Type B pancreatic cell (in vitro differentiated cells): Measurements from ENCODE around the gene DSG2. TPM values are rescaled to one million over a fixed set of nuclear protein-coding genes. Genes with fewer than 3 reads are reported as not detected.
A peak's percentile ranks its signal among the peaks of the same experiment; 100 is the strongest.

Source experiments
- DNase-seq: peaks from one replicate; pipeline ENCODE4 v3.0.0; 2021; ENCODE audit warnings: mixed read lengths; ENCODE audit not compliant: unreplicated experiment; ENCODE audit errors: extremely low spot score
- H3K27ac Mint-ChIP-seq: 2 replicates; pipeline ENCODE4 v1.8.0; 2021; ENCODE audit warnings: mild to moderate bottlenecking, mixed read lengths
- H3K27me3 Mint-ChIP-seq: 2 replicates; pipeline ENCODE4 v1.8.0; 2021; ENCODE audit warnings: mixed read lengths
- H3K36me3 Mint-ChIP-seq: 2 replicates; pipeline ENCODE4 v1.8.0; 2021; ENCODE audit warnings: mixed read lengths
- H3K4me1 Mint-ChIP-seq: one replicate; pipeline ENCODE4 v1.8.0; 2021; ENCODE audit warnings: mixed read lengths; ENCODE audit not compliant: unreplicated experiment
- H3K4me3 Mint-ChIP-seq: 2 replicates; pipeline ENCODE4 v1.8.0; 2021; ENCODE audit warnings: mild to moderate bottlenecking, mixed read lengths
- H3K9me3 Mint-ChIP-seq: 2 replicates; pipeline ENCODE4 v1.8.0; 2021; ENCODE audit warnings: mixed read lengths
- CTCF ChIP-seq: fragments of 200-600 bp; sonication (generic); conservative IDR thresholded peaks from 2 replicates; pipeline ENCODE4 v1.5.0; 2021; ENCODE audit warnings: antibody characterized with exemption, mild to moderate bottlenecking
- total RNA-seq: library from RNA; stranded (reverse); gene quantifications from 2 replicates; pipeline ENCODE4 v1.2.1, GENCODE V29; 2021; ENCODE audit warnings: low replicate concordance

Gene DSG2
- total RNA-seq, 1 donor from 2014 or later, result 117 TPM

GRCh38 chr18:31513189-31513935 is 15.4 kb downstream of the DSG2 start:
- no peak for TF ChIP-seq CTCF
- DNase-seq, result no peak
- Mint-ChIP-seq H3K36me3 (peaks cover 14% of the 10 kb centered on the region), H3K27ac (peak overlapping the region; percentile 98), H3K27me3 (no peaks in the 10 kb centered on the region), H3K4me3 (peak overlapping the region; percentile 65), H3K9me3 (no peaks in the 10 kb centered on the region), H3K4me1 (peaks cover 30% of the 10 kb centered on the region)

- H3K27me3 Mint-ChIP-seq, result no peaks in the 10 kb centered on the region
- DNase-seq, result no peak
- no peaks in the 10 kb centered on the region for H3K9me3 Mint-ChIP-seq
- no peak overlapping the region for H3K4me3 Mint-ChIP-seq
- H3K27ac Mint-ChIP-seq, result no peak overlapping the region
- H3K4me1 Mint-ChIP-seq, result peaks cover 17% of the 10 kb centered on the region
- peaks cover 17% of the 10 kb centered on the region for H3K36me3 Mint-ChIP-seq
- no peak for TF ChIP-seq CTCF
These were observed 18.5 kb downstream of the DSG2 start for GRCh38 chr18:31516437-31516836.

GRCh38 chr18:31526374-31526773 is 28.4 kb downstream of the DSG2 start:
- Mint-ChIP-seq H3K9me3 (no peaks in the 10 kb centered on the region), H3K27me3 (no peaks in the 10 kb centered on the region), H3K27ac (no peak overlapping the region), H3K4me3 (no peak overlapping the region), H3K4me1 (no peaks in the 10 kb centered on the region), H3K36me3 (peaks cover 36% of the 10 kb centered on the region)
- no peak for TF ChIP-seq CTCF
- no peak for DNase-seq

GRCh38 chr18:31533236-31533635 is 35.3 kb downstream of the DSG2 start:
- Mint-ChIP-seq H3K4me3 (no peak overlapping the region), H3K36me3 (peaks cover 20% of the 10 kb centered on the region), H3K9me3 (no peaks in the 10 kb centered on the region), H3K27me3 (no peaks in the 10 kb centered on the region), H3K27ac (no peak overlapping the region), H3K4me1 (no peaks in the 10 kb centered on the region)
- TF ChIP-seq CTCF, result no peak
- no peak for DNase-seq

- Mint-ChIP-seq H3K4me1 (no peaks in the 10 kb centered on the region), H3K27me3 (no peaks in the 10 kb centered on the region), H3K36me3 (peaks cover 43% of the 10 kb centered on the region), H3K27ac (no peak overlapping the region), H3K4me3 (no peak overlapping the region), H3K9me3 (no peaks in the 10 kb centered on the region)
- DNase-seq, result no peak
- no peak for TF ChIP-seq CTCF
These were observed 40.9 kb downstream of the DSG2 start for GRCh38 chr18:31538837-31539236.
